ENCODE measurements around the gene TTC17.

GRCh38 chr11:43399983-43400630, 41.4 kb downstream of the TTC17 start:
- TF ChIP-seq CTCF (IDR thresholded peaks at IDR 0.05) (no peak), EP300 (IDR thresholded peaks at IDR 0.05) (no peak), POLR2A (IDR thresholded peaks at IDR 0.05) (no peak)
